H4 (cell line): ENCODE measurements around the gene PDLIM4. TPM values are rescaled to one million over a fixed set of nuclear protein-coding genes. Genes with fewer than 3 reads are reported as not detected.

Experiments used
- DNase-seq: peaks from one replicate; pipeline ENCODE4 v3.0.0-alpha.2; 2015; ENCODE audit warnings: low spot score
- total RNA-seq: library from RNA; depleted of rRNA; stranded (reverse); fragments of >200 nt; shearing (Covaris generic); gene quantifications from 2 replicates; pipeline ENCODE4 v1.2.3, GENCODE V29; 2014

PDLIM4 gene
- total RNA-seq, 1 experiment from 2014 or later, result 96.0 TPM

DNA sequence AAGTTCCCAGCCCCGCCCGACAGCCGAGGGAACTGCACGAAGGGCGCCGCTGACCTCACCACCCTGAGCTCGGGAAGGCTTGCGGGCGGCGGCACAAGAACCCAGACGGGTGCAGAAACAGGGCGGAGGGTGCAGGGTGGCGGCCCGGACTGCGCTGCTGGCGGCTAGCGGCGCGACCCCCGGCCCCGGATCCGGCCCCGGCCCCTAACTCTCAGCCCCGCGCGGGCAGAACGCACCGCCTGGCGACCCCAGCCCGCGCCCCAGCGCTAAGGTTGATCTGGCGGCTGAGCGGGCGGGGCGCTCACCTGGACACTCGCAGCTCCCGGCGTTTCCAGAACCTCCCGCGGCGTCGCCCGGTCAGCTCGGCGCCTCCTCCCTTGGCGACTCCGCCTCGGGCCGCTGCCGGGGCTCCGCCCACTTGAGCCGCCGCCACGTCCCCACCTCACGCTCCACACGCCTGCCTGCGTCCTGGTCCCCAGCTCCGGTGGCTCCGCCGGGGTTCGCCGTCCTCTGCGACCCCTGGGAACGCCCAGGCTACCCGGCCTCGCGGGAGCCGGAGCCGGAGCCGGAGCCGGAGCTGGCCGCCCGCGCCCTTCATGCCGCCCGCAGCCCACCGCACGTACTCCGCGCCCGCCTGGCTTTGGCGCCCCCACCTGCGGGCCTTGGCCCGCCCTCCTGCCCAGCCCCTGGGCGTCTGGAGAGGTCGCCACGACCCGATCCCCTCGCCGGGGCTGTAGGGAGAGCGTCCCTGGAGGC is 29.8 kb upstream of the PDLIM4 start, which contains the start of gene P4HA2:
Gene P4HA2, minus strand, starts transcription at position 369 of the 756 bp plus-strand sequence. CDS start 9,227 bp downstream, outside the sequence.
- DNase-seq, result peak; percentile 64

DNA sequence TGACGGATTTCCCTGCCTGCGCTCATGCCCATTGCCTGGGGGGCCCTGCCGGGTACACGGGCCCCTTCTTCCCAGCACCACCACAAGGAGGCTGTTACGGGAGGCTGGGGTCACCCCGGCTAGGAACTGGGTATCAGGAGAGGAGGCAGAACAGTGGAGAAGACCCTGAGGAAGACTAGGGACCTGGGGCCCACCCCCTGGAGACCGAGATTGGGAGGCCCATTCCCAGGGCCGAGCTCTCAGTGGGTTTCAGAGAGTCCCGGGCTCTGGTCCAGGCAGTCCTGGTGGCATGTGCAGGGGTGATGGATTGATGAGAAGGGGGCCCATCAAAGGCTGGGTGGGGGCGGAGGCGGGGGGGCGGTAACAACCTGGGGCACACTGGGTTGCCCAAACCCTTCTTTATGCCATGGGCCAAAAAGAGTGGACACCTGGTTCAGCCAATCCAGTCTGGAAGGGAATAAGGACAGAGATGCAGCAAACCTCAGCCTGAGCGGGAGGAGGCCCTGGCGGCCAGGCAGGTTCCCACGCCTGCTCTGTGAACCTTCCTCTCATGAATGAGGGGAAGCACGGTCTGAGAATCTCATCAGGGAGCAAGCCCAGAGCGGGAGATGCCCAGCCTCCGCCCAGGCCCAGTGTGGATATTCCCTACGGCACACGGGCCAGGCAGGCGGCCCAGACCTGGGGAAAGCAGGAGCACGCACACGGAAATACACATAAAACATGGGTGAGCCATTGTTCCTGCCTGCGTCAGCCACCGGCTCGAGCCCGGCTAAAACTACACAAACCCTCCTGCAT is 29.1 kb upstream of the PDLIM4 start:
- DNase-seq, result no peak

DNA sequence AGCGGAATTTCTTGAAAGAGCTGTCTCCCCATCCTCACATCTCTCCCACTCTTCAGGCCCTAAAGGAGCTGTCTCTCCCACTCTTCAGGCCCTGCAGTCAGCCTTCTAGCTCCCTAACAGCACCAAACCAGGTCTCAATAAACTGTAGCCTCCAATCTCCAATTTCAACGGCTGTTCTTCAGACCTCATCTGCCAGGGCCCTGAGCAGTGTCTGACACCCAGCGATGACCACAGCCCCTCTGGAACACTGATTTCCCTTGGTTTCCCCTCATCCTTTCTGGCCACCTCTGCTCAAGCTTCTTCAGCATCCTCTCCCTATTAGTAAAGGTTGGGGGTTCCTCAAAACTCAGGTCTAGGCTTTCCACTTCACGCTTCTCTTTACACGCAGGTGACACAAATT is 28.3 kb upstream of the PDLIM4 start:
- no peak for DNase-seq

DNA sequence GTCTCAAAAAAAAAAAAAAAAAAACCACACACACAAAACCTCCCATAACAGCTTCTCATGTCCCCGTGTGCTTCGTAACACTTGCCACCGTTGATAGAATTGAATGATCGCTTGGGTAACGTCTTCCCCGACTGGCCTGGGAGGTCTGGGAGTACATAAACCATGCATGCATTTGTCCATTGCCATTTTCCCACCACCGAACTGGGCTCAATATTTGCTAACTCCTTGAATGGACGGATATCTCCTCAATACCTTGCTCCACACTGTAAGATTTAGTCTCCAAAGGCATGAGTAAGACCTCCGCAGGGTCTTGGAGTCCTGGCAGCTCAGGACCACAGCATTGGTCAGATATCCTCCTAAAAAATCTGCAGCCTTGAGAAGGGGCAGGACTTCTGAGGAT is 26.6 kb upstream of the PDLIM4 start:
- no peak for DNase-seq

DNA sequence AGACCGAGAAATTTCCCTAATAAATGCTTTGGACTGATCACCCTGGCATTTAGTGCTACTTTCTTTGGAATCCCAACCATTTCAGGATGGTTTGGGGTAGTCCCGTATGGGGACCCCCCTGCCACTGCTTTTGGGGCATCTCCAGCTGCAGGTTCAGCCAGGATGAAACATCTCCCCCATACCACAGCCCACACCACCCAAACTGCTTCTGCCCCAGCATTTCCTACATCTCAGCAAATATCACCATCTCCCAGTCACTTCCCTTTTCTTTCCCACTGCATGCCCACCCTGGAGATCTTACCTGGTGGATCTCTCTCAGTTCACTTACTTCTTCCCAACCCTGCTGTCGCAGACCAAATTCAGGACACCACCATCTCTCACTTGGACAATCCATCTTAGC is 25.0 kb upstream of the PDLIM4 start:
- no peak for DNase-seq

DNA sequence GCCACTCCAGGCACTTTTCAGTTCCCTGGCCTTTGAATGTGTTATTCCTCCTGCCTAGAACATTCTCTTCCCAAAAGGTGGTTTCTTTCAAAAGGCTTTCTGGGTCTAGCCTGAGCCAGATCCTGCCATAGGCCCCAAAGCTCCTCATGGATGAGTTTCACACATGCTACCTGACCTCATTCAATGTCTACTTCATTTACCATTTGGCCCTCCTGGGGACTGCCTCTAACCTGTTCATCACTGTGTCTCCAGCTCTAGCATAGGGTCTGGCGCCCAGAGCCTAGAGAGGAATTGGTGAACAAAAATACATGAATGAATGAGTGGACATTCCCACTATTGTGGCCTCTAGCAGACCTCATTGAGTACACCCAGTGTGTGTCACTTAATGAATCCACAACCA is 24.4 kb upstream of the PDLIM4 start:
- no peak for DNase-seq

DNA sequence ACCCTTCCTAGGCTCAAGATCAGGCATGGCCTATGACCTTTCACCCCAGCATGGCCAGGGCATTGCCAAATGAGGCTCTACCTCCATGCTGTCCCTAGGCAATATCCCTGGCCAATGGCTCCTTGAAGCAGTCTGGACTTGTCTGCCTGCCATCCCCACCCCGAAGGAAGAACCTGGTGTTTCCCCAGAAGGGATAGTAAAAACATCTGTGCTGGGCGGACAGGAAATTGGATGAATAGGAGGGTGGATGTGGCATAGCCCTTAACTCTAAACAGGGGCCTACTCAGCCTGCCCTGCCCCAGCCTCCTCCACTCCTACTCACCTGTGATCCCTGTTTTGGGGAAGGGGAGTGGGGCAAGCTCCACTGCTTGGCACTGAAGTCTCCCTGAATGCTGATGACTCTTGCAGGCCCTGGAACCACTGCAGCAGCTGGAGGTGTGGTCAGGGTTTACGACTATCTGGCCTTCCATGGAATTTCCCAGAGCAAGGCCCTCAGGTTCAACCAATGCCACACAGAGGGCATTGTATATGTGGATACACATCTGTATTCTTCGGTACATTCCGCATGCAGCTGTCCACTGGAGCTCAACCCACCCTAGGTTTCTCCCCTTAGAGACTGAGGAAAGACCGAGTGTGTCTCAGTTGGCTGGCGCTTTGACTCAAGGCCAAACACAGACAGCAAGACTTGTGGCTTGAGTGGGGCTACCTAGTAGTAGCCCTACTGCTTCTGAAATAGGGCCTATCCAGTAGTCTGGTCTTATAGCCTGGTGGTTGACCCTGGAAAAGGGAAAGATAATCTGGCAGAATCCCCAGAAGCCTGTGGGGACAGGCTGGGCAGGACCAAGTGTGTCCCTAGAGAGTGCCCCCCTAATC is 23.4 kb upstream of the PDLIM4 start:
- DNase-seq, result no peak

DNA sequence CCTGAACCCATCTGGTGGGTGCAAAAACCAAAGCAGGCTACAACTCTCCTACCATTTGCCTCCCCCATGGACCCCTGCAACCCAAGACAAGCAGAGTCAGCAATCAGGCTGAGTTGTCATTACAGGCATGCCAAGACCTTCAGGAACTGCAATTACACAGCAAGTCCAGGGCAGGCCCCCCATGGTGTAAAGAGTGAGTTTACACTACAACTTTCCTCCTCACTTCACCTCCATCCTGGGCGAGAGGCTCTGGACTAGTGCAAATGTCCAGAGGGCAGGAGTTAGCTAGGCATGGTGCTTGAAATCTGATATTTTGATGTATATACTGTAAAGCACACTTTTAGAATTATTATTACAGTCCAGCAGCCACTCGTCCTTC is 22.8 kb upstream of the PDLIM4 start:
- DNase-seq, result no peak

DNA sequence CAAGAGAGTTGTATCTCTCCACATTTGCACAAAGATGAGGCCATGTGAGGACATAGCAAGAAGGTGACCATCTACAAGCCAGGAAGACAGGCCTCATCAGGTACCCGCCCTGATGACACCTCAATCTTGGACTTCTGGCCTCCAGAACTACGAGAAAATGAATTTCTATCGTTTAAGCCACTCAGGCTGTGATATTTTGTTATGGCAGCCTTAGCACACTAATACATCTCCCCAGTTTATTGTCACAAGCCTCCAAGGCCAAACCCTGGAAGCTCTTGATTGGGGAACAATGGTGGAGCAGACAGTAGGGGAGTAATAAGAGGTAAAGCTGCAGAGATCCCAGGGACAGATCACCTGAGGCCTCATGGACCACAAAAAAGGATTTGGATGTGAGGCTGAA is 22.2 kb upstream of the PDLIM4 start:
- DNase-seq, result no peak

DNA sequence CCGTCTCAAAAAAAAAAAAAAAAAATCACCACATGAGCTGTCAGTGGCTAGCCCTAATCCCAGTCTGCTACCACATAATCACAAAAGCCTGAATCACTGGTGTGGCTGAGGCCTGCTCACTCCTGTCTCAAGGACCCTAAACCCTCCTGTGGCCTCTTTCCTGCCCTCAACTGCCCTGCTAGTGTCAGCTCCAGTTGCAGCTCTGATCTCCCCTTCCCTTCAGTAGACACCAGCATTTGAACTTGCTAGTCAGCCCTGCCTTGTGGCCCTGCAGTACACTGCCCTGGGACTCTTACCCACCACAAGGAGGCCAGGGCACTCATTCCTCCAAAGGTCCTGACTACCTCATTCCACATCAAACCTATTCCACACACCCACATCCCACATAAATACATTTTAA is 20.4 kb upstream of the PDLIM4 start:
- DNase-seq, result no peak

DNA sequence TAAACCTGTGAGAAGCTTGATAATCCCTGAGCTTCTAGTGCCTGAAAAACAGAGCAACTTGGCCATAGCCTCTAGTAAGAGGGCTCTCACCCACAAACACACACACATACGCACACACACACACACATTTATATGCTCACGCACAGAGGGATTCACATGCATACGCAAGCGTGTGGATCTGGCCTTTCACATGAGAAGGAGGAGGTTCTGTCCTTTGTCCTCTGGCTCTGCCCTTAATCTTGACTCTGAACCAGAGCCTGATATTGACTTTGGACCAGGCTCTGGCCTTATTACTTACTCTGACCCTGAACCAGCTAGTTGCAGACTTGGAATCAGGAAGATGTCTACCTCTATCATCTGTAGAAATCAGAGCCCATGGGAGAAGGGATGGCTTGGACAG is 19.8 kb upstream of the PDLIM4 start:
- DNase-seq, result no peak

DNA sequence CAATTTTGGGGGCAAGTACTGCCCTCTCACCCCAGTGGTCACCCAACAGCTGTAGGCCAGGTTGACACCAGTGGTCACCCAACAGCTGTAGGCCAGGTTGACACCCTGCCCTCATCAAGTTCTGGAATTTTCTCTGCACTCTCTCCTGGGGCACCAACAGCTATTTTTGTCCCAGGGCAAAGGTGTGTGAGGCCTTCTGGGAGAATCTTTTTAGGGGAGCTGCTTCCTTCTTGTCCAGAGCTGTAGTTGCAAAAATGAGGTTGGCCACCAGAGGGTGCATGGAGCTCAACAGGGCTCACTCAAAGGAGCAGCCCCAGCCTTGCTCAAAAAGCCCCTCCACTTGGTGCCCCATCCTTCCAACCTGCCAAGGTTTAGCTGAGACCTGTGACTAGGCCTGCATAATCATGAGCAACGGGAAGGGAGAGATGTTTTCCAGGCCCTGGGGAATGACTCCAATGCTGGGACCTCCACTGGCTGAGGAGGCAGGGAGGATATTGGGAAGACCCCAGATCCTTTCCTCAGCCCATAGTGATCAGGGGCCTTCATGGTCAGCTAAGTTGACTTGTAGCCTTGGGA is 19.2 kb upstream of the PDLIM4 start:
- peak; percentile 63 for DNase-seq

DNA sequence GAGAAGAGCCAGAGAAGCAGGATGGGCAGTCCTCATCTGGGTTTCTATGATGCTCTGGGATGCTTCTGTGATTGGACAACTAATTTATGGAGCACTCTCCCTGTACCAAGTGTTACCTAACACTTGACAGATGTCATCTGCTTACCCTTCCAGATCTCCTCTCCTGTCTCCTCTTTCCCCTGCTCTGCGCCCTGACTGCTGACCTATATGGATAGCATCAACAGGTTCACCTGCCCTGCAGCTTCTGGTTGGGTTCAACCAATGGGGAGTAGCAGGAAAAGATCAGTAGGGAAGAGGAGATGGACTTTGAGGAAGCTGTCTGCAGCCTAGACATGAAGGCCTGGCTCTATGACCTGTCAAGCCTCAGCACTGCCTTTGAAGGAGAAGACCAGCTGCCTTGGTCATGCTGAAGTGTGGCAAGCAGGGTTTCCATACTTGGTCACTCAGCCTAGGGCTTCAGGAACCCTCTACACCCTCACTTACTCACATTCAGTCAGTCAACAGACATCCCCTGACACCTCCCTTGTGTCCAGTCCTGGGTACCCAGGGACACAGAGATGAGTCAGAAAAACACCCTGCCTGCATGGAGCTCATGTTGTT is 18.5 kb upstream of the PDLIM4 start:
- DNase-seq, result no peak

DNA sequence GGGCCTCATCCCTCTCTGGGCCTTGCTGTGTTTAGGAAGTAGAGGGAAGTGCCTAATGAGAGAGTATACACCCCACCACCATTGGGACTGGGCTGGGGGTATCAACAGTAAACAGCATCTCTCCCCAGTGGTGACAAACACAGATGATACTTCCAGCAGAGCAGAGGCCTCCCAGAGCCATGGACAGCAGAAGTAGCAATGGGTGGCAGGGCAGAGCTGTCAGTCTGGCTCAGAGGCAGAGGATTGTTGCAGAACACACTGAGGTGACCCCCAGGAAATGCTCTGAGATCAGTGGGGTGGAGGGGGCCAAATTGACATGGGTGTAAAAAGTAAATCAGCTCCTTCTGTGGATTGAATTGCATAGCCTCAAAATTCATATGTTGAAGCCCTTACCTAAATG is 17.7 kb upstream of the PDLIM4 start:
- DNase-seq, result no peak

DNA sequence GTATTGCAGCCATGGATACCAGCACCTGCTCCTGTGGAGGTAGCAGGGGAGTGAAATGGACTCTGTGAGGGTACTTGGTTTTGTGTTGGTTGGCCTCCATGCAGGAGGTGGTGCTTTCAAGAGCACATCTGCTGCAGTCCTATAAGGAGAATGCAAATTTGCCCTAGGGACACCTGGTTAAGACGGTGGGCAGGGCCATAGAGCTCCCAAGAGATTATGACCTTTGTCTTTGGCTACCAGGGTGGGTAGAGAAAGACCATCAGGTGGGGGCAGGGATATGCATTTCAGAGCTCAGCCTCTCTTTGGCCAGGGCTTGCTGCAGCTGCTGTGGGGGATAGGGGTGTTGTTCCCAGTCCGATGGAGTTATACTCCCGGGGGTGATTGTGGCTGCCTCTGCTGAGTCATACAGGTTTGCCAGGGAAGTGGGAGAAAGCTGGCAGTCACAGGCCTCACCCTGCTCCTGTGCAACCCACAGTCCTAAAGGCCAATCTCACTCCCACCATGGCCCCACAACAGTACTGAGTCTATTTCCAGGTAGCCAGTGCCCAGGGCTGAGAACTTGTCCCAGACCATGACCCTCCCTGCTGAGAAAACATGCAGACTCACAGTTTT is 14.0 kb upstream of the PDLIM4 start:
- no peak for DNase-seq

DNA sequence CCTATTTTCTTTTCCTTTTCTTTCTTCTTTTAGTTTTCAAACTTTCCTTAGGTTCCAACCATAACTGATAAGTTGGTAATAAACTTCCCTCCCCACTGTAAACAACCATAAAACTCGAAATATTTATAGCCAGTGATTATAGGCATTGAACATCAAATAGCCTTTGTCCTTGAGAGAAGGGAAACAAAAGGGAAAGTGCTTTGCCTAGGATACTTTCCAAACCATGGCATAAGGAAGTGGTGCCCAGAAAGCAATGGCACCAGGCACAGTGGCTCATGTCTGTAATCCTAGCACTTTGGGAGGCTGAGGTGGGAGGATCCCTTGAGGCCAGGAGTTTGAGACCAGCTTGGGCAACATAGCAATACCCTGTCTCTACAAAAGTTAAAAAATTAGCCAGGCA is 11.9 kb upstream of the PDLIM4 start:
- no peak for DNase-seq

DNA sequence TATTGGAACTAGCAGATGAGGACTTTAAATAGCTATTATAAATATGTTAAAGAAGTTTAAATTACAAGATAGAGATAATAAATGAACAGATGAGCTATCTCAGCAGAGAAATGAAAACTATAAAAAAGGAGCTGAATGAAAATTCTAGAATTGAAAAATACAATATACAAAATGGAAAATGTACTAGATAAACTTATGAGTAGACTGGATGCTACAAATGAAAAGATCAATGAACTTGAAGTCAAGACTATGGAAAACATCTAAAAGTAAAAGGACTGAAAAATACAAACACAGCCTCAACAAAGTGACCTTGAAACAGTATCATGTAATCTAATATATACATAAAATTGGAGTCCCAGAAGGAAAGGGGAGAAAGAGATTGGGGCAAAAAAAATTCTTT is 10.7 kb upstream of the PDLIM4 start:
- DNase-seq, result no peak

DNA sequence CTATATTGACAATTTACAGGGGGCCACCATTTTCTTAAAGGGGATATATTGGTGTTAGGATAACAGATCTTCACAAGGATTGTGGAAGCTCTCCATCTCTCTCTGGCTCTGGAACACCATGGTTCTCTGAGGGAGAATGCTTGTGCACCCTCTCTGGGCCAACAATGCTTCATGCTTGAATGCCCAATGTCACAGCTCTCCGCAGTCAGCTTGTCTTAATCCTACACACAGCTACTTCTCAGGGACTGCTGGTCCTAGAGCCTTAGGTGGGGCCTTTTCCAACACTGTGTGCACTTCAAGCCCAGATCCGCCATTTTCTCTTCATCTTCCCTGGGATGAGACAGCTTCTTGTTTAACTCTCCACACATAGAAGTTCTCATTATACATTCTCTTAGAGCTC is 6.9 kb upstream of the PDLIM4 start:
- DNase-seq, result no peak

DNA sequence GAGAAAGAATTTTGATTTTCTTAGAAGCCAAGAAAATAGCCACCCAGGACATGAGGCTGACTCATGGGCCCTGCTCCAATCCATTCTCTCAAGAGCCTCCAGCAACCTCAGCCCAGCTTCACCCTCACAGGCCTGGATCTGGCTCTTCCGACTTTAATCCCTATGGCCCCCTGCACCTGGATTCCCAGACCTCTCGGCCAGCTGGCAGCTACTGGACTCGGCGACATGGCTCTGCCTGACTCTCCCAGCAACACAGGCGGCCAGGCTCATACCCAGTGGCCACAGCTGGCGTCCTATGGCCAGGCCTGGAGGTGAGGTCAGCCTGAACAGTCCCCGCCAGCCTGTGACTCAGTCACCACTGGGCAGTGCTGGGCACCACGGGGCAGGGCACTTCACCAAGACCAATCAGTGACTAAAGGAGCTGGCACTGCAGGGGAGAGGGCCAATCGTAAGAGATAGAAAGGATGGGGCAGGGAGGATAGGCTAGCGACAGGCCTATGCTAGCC is 6.2 kb upstream of the PDLIM4 start:
- no peak for DNase-seq

DNA sequence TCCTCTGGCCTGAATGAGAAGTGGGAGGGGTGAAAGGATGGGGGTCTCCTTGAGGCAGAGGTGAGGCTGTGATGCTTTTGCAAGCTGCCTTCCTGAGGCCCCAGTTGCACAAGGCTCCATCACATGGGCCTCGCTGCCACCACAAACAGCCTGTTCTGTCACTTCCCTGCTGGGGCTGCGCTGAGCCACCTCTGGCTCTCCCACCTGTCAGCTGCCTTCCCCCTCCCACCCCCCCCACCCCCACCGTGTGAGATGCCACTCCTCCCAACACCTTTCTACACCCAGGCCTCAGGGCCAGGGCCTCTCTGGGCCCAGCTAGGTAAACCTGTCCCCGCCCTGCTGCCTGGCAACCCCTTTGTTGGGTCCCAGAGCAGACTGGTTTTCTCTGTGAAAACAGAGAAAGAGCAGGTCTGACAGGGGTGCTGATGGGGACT is 4.5 kb upstream of the PDLIM4 start:
- DNase-seq, result no peak
